MCF 10A (cell line): Measurements from ENCODE around the gene CR2. TPM values are rescaled to one million over a fixed set of nuclear protein-coding genes. Genes with fewer than 3 reads are reported as not detected.
"Not testable (repeated sequence)": the region's sequence is repeated elsewhere in the genome, so short reads cannot be mapped to it uniquely, and the experiment has no call there.

Source experiments
- BruUV-seq: library from RNA; stranded (reverse); fragments of 400-500 nt; replicated peaks from 2 replicates; lab custom pipeline; 2021; lab: Mats Ljungman, UMichigan
- CTCF ChIA-PET: fragments of 300-600 bp; sonication (Branson Sonifier 250); formaldehyde crosslinking; extraction: SDS; loops from one replicate; lab custom pipeline; 2021; ENCODE audit warnings: antibody characterized with exemption, inconsistent platforms; lab: Yijun Ruan, JAX
- POLR2A ChIA-PET: fragments of 300-600, 350-650 bp; sonication (Branson Sonifier 250); formaldehyde crosslinking; extraction: SDS; loops from one replicate; lab custom pipeline; 2020; ENCODE audit warnings: antibody characterized with exemption, inconsistent platforms; lab: Yijun Ruan, JAX
- DNase-seq: peaks from one replicate; pipeline ENCODE4 v3.0.0-alpha.2; 2018; ENCODE audit not compliant: unreplicated experiment
- H3K27ac Mint-ChIP-seq: one replicate; pipeline ENCODE4 v1.8.0; 2022; ENCODE audit warnings: mild to moderate bottlenecking, low read depth, mixed read lengths; ENCODE audit not compliant: unreplicated experiment
- H3K27me3 Mint-ChIP-seq: one replicate; pipeline ENCODE4 v1.8.0; 2022; ENCODE audit warnings: mixed read lengths; ENCODE audit not compliant: insufficient read depth, unreplicated experiment
- H3K36me3 Mint-ChIP-seq: one replicate; pipeline ENCODE4 v1.8.0; 2022; ENCODE audit warnings: mild to moderate bottlenecking, moderate library complexity, mixed read lengths; ENCODE audit not compliant: insufficient read depth, unreplicated experiment
- H3K4me1 Mint-ChIP-seq: one replicate; pipeline ENCODE4 v1.8.0; 2022; ENCODE audit warnings: mixed read lengths; ENCODE audit not compliant: insufficient read depth, unreplicated experiment
- H3K4me3 Mint-ChIP-seq: one replicate; pipeline ENCODE4 v1.8.0; 2022; ENCODE audit warnings: mild to moderate bottlenecking, moderate library complexity, mixed read lengths; ENCODE audit not compliant: unreplicated experiment
- H3K9me3 Mint-ChIP-seq: one replicate; pipeline ENCODE4 v1.8.0; 2022; ENCODE audit warnings: mixed read lengths; ENCODE audit not compliant: unreplicated experiment
- CTCF ChIP-seq: fragments of 200-600 bp; IDR thresholded peaks from one replicate; pipeline ENCODE4 v1.8.0; 2022; ENCODE audit warnings: antibody characterized with exemption, mild to moderate bottlenecking; ENCODE audit not compliant: unreplicated experiment
- intact Hi-C: fragments of 100-400 bp; cut with micrococcal nuclease; formaldehyde crosslinking; loops from 2 replicates; pipeline ENCODE4 v1.14.1; 2022
- total RNA-seq: library from RNA; stranded (reverse); gene quantifications from 2 replicates; pipeline ENCODE4 v1.2.3, GENCODE V29; 2022

Gene CR2
- total RNA-seq, 1 experiment from 2014 or later, result not detected

DNA sequence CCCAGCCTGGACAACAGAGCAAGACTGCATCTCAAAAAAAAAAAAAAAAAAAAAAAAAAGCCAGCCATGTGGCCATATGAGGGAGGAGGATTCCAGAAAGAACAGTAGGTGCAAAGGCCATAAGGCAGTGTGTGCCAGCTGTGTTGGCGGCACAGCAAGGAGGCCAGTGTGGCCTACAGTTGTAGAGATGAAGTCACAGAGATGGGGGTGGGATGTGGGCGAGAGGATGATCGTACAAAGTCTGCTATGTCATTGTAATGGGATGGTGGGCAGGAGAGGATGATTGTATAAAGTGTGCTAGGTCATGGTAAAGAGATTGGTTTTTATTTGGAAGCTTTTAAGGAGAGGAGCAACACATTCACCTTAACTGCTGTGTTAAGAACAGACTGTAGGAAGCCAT is 32.1 kb downstream of the CR2 start:
- TF ChIP-seq CTCF, result no peak
- no peak overlapping the region for H3K27ac Mint-ChIP-seq
- H3K9me3 Mint-ChIP-seq, result no peaks in the 10 kb centered on the region
- POLR2A ChIA-PET, result interaction anchor here (0.5 to 1.3 kb wide), 2 partner anchors 12 to 25 kb away, joined by 3 read pairs; no protein-coding TSS in a partner anchor
- CTCF ChIA-PET, result interaction anchor here (0.5 to 0.9 kb wide), 5 partner anchors 13 to 397 kb away, joined by 3 to 4 read pairs (median 3); no protein-coding TSS in a partner anchor
- no peak overlapping the region for H3K4me3 Mint-ChIP-seq
- H3K4me1 Mint-ChIP-seq, result no peaks in the 10 kb centered on the region
- intact Hi-C loops, result no loop called here
- peaks cover 56% of the 10 kb centered on the region for H3K27me3 Mint-ChIP-seq
- DNase-seq, result no peak
- no TSS peak for BruUV-seq
- no peaks in the 10 kb centered on the region for H3K36me3 Mint-ChIP-seq

GRCh38 chr1:207487636-207488035 is 33.5 kb downstream of the CR2 start:
- TF ChIP-seq CTCF, result no peak
- intact Hi-C loops, result no loop called here
- no peaks in the 10 kb centered on the region for H3K9me3 Mint-ChIP-seq
- H3K4me3 Mint-ChIP-seq, result no peak overlapping the region
- ChIA-PET POLR2A (interaction anchor here (0.6 to 1.3 kb wide), 3 partner anchors 10 to 1019 kb away, joined by 3 read pairs; no protein-coding TSS in a partner anchor), CTCF (interaction anchor here (0.6 to 4.4 kb wide), 5 partner anchors 8 to 343 kb away, joined by 3 to 30 read pairs (median 4); no protein-coding TSS in a partner anchor)
- H3K27me3 Mint-ChIP-seq, result peaks cover 49% of the 10 kb centered on the region
- no peaks in the 10 kb centered on the region for H3K36me3 Mint-ChIP-seq
- no peaks in the 10 kb centered on the region for H3K4me1 Mint-ChIP-seq
- no peak overlapping the region for H3K27ac Mint-ChIP-seq
- no TSS peak for BruUV-seq
- no peak for DNase-seq

GRCh38 chr1:207493212-207493611 is 39.1 kb downstream of the CR2 start:
- H3K9me3 Mint-ChIP-seq, result no peaks in the 10 kb centered on the region
- H3K4me1 Mint-ChIP-seq, result no peaks in the 10 kb centered on the region
- no TSS peak for BruUV-seq
- H3K36me3 Mint-ChIP-seq, result no peaks in the 10 kb centered on the region
- peaks cover 16% of the 10 kb centered on the region for H3K27me3 Mint-ChIP-seq
- POLR2A ChIA-PET, result interaction anchor here (0.5 kb wide), 1 partner anchor 10 kb away, joined by 3 read pairs; no protein-coding TSS in a partner anchor
- CTCF ChIA-PET, result interaction anchor here (1.2 kb wide), 1 partner anchor 88 kb away, joined by 3 read pairs; no protein-coding TSS in a partner anchor
- intact Hi-C loops, result no loop called here
- DNase-seq, result no peak
- no peak overlapping the region for H3K4me3 Mint-ChIP-seq
- no peak for TF ChIP-seq CTCF
- no peak overlapping the region for H3K27ac Mint-ChIP-seq

DNA sequence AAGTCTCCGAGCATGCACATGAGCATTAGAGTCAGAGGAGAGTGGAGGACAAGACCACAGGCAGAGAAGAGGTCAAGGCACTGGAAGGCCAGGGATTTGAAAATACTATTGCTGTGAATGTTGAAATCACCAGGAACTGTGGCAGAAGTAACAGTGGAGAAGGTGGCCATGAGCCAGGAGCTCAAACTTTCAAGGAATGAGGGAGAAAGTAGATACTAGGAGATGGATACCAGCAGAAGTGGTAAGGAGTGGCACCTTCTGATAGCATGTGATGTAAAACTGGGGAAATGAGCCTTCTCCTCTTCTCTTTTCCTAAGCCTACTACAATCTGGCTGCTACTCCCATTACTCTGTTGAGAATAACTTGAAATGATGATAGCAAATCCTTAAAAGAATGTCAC is 40.0 kb downstream of the CR2 start:
- DNase-seq, result no peak
- H3K36me3 Mint-ChIP-seq, result no peaks in the 10 kb centered on the region
- CTCF ChIA-PET, result no interaction called here

GRCh38 chr1:207495281-207495680 is 41.2 kb downstream of the CR2 start:
- POLR2A ChIA-PET, result interaction anchor here (0.7 kb wide), 1 partner anchor 9 kb away, joined by 3 read pairs; no protein-coding TSS in a partner anchor
- not testable (repeated sequence) for H3K9me3 Mint-ChIP-seq, H3K4me1 Mint-ChIP-seq, H3K27ac Mint-ChIP-seq, BruUV-seq, H3K36me3 Mint-ChIP-seq, H3K4me3 Mint-ChIP-seq, DNase-seq
- H3K27me3 Mint-ChIP-seq, result peaks cover 25% of the 10 kb centered on the region
- CTCF ChIA-PET, result interaction anchor here (0.9 to 1.7 kb wide), 5 partner anchors 72 to 446 kb away, joined by 3 to 5 read pairs (median 3); no protein-coding TSS in a partner anchor
- intact Hi-C loops, result loop anchor here (5.0 kb wide), 2 partner anchors 173 to 177 kb away; partner anchors contain the start of gene CD55

More for the DNA sequence above, 40.0 kb downstream of the CR2 start:
- Mint-ChIP-seq H3K4me3 (no peak overlapping the region), H3K4me1 (no peaks in the 10 kb centered on the region), H3K27ac (no peak overlapping the region), H3K27me3 (peaks cover 20% of the 10 kb centered on the region), H3K9me3 (no peaks in the 10 kb centered on the region)
- intact Hi-C loops, result no loop called here
- no TSS peak for BruUV-seq
- TF ChIP-seq CTCF, result no peak
- POLR2A ChIA-PET, result no interaction called here
